LoVo (cell line): ENCODE data around the gene LNP1.

ENCODE experiments used
- DNase-seq: peaks from one replicate; pipeline ENCODE4 v3.0.0-alpha.2; 2016; ENCODE audit warnings: low spot score

Gene LNP1

DNA sequence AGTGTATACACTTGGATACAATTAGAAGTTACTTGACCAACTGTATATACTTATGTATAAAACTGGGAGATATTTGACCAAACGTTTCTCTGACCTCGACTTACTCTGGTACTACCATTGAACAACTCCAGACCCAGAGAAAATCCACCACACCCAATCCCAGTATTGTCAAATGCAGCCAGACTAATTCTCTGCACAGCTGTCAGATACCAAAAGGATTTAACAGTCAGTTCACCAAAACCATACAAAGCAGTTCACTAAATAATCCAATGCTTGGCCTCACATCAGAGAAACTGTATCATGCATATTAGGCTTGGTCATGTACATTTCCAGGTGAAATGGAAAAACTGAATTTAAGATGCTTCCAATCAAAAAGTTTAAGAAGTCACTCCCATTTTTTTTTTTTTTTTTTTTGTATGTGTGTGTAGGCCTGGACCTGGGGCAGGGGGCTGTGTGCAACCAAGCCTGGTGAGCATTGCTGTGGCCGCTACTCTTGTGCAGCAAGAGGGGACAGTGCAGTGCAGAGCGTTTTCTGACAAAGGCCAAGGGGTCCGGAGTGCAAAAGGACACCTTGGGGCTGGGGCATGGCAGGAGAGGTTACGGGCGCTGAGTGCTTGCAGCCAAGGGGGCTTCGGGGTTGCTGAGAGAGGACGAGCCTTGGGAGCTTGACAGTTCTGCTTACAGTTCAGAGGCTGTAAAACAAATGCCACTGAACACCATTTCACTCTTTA is 1.8 kb upstream of the LNP1 start:
- DNase-seq, result no peak

DNA sequence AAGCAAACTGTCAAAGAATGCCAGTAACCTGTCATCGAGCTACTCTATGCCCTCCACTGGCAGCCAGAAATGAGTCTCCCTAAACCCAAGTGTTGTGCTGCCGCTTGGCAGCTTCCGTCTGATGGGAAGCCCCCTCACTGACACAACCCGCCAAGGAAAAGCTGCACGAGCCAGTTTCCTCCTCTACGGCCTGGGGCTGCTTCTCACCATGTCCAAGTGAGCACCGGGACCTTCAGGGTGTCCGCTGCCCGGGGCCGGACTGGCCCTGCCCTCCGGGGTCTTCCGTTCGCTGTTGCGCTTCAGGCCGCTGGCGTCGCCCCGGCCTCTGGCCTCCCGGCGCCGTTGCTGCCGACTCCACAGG is 940 bp upstream of the LNP1 start:
- DNase-seq, result no peak

DNA sequence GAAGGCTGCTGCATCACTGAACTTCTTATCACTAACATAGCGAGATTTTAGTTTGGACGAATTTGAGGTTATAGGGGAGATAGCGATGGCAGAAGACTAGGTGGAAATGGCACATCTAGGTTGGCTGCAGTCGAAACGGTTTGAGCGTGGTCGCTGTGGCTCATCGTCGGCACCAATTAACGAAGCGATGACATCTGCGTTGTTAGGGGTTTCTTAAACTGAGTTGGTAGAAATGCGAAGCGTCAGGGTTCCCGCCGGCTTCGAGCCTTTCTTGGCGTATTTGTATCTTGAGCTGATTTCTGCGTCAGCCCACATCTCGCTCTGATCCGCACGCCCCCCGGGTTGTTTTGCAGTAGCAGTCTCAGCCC is 319 bp downstream of the LNP1 start:
- no peak for DNase-seq

DNA sequence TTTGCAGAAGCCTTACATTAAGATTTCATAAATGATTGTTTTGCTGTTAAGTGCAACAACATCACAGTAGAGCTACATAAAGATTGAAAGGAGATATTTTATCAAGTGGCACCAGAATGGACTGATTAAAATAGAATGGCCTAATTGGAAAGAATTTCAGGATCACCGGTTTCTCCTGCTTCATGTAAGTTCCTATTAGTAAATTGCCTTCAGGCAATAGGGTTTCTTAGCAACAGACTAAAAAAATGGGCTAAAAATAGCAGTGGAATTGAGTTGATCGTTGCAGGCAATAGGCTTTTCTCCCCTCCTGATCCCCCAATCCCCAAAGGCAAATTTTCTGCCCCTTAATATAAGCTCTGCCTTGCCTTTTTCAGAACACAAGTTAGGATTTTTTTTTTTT is 917 bp downstream of the LNP1 start:
- no peak for DNase-seq

DNA sequence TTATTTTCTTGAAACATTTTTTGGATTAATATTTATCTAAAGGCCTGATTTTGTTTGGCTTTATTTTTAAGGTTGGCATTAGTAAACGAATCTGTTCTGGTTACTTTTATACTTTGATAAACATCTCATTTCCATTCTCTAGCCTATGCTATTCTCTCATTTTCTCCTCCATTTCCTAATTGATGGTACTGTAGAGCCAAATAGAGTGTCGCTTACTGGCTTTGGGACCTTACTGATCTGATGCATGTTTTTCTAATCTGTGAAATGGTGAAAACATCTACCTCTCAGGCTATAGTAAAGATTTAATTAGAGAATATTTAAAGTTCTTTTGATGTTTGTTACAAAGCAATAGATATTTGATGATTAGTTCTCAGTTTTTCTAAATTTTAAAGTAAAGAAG is 1.6 kb downstream of the LNP1 start:
- DNase-seq, result no peak

DNA sequence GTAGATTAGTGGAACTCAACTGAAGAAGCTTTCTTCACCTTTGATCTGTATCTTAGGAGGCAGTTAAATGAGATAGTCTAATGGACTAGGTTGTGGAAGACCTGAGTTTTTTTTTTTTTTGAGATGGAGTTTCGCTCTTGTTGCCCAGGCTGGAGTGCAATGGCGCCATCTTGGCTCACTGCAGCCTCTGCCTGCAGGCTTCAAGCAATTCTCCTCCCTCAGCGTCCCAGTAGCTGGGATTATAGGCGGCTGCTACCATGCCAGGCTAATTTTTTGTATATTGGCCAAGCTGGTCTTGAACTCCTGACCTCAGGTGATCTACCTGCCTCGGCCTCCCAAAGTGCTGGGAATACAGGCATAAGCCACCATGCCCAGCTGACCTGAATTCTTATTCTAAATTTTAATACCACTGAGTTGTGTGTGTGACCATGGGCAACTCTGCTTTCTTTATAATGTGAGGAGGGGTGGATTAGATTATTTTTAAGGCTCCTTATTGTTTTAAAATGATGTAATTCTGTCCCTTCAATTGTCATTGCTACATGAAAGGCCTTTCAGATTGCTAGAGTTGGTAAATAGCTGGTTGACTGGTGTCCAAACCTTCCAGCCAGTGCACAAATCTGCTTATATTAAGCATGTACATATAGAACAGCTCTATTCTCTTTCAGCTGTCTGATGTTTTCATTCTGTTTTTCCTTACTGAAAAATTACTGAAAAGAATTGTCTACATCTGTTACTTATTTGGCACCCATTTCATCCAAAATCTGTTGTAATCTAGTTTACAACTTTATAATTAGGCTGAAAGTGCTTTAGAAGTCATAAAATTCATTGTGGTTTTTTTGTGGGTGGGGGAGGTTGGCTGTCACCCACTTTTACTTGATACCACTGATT is 2.3 kb downstream of the LNP1 start:
- no peak for DNase-seq

DNA sequence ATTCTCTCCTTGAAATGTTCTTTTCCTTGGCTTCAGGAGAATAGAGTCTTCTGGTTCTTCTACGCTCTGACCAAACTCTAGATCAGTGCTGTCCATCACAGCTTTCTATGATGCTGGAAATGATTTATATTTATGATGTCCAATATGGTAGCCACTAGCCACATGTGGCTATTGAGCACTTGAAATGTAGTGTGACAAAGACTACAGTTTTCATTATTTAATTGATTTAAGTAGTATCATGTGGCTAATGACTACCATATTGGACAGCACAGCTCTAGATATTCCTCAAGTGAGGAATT is 2.9 kb downstream of the LNP1 start:
- DNase-seq, result no peak

DNA sequence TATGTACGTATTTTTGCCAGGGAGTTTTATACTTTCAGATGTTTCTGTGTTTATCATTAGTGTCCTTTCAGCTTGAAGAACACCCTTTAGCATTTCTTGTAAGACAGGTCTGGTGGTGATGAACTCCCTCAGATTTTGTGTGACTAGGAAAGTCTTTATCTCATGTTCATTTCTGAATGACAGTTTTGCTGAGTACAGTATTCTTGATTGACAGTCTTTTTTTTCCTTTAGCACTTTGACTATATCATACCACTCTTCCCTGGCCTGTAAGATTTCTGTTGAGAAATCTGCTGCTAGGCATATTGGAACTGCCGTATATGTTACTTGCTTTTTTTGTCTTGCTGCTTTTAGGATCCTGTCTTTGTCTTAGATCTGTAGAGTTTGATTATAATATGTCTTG is 5.8 kb downstream of the LNP1 start:
- DNase-seq, result no peak

DNA sequence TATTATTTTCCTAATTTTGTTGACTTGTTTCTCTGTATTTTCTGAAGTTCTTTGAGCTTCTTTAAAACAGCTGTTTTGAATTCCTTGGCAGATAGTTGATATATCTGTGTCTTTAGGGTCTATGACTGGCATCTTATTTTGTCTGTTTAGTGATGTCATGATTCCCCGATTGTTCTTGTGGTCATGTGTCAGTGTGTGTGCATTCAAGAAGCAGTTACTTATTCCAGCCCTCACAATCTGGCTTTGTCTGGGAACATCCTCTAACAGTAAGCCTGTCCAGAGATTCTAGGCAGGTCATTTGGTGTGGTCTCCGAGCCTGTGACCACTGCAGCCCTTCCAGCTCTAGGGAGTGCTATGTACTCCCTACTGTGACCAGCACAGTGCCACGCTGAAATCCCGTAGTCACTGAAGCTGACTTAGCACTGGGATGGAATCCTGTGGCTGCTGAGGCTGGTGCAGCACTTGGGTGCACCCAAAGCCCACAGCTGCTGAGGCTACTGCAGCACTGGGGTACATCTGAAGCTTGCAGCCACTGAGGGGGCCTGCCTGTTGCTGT is 6.7 kb downstream of the LNP1 start:
- DNase-seq, result no peak

DNA sequence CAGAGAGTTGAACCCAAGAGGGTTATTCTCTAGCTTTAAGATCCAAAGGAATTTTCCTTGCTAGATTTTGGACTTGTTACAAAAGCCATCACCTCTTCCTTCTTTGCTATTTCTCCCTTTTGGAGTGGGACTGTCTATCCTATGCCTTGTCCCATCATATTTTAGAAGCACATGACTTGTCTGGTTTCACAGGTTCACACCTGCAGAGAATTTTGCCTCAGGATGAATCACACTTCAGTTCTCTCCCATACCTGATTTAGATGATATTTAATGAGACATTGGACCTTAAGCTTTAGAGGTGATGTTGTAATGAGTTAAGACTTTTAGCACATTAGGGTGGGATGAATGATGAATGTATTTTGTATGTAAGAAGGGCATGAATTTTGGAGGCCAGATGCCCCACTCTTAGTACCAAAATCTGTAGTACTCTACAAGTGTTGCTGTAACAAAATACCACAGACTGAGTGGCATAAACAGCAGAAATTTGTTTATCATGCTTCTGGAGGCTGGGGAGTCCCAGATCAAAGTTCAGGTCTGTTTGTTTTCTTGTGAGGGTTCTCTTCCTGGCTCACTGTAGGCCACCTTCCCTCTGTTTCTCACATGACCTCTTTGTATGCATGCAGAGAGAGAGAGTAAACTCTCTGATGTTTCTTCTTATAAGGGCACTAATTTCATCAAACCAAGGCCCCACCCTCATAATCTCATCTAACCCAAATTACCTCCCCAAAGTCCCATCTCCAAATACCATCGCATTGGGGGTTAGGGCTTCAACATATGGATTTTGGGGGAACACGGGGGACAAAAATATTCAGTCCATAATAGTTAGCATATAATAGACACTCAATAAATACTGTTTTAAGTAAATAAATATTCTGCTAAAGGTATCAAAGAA is 10.0 kb downstream of the LNP1 start:
- DNase-seq, result no peak

DNA sequence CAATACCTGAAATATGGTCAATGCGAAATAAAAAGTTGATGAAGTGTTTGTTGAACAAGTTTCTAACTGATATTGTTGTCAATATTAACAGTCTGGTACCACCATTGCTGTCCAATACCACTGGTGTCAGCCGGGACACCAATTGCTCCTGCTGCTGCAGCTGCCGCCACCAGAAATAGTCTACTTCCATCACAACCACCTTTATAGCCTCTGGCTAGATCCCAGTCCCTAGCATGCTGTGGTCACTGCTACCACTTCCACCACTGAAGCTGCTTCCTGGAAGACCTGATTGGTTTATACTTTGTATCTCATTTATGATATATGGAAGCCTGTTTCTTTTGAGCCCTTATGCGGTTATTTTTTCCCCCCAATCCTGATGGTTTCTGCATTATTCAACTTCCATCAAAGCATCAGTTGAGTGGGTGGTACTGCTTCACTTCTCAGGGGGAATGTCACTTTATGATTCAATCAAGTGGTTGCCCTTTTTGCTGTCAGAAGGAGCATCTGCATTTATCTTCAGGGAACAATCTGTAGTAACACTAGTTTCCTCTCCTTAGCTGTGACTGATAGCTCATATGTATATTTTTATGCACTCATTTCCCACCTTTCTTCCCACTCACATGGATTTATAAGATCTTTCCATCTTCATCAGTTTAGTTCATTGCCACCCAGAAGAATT is 11.7 kb downstream of the LNP1 start:
- DNase-seq, result no peak

DNA sequence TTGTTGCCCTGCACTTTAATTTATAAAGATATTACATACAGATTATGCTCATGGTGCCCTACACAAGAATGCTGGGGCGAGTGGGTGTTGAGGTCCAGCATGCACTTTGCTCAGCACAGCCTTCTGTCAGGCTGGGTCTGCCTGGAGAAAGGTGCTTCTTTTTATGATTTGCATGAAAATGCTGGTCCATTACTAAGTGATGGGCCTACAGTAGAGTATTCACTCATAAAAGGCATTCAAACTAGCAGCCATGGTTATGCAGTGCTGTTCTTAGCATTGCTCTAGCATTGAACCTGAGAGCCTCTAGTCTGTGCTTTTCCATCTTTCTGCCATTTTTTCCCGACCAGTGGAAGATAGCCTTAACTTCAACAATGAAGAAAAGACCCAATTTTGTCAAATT is 12.3 kb downstream of the LNP1 start:
- DNase-seq, result no peak

DNA sequence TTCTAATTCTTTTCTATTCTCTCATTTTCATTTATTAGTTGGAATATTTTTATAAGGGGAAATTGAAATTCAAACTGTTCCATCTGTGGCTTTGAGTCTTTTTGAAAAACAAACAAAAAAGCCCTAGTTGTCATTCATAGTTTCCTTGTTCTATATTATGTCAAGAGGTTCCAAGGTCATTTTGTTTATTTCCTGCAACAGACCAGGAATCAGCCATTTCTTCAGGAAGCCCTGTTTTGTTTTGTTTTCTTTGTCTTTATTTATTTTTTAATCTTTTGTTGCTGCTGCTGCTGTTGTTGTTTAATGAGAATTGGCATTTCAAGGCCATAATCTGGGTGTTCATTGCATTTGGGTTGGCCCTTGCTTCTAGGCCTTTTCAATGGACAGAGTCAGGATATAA is 14.8 kb downstream of the LNP1 start:
- DNase-seq, result no peak

DNA sequence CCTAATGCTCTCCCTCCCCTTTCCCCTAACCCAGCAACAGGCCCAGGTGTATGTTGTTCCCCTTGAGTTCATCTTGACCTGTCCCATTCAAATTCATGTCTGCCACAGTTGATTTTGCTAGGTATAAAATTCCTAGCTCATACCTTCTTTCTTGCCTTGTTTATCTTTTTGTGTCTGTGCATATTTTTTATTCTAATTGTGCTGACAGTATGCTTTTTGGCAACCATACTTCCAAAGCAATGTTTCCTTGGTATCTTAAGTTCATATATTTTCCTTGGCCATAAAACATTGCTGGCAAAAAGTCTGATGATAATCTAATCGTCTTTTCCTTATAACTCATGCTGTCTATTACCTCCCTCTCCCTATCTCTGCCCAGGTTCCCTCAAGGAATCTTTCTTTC is 15.5 kb downstream of the LNP1 start:
- no peak for DNase-seq

DNA sequence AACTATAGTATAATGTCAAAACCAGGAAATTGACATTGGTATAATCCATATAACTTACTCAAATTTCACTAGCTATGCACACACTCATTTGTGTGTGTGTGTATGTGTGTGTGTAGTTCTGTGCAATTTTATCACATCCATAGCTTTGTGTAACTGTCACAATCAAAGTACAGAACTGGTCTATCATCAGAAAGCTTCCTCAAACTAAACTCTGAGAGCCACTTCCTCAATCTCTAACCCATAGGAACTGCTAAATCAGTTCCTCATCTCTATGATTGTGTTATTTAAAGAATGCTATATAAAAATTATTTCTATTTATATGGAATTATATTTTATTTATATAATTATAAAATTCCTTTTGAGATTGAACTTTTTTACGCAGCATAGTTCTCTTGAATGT is 18.1 kb downstream of the LNP1 start:
- no peak for DNase-seq

DNA sequence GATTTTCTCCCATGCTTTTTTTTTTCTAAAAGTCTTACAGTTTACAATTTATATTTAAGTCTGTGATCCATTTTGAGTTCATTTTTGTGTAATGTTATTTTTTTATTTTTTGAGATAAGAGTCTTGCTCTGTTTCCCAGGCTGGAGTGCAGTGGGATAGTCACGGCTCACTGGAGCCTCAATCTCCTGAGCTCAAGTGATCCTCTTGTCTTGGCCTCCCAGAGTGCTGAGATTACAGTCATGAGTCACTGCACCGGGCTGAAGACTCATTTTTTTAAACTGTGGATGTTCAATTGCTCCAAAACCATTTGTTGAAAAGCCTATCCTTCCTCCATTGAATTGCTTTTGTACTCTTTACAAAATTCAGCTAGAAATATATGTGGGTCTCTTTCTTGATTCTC is 19.5 kb downstream of the LNP1 start:
- no peak for DNase-seq

DNA sequence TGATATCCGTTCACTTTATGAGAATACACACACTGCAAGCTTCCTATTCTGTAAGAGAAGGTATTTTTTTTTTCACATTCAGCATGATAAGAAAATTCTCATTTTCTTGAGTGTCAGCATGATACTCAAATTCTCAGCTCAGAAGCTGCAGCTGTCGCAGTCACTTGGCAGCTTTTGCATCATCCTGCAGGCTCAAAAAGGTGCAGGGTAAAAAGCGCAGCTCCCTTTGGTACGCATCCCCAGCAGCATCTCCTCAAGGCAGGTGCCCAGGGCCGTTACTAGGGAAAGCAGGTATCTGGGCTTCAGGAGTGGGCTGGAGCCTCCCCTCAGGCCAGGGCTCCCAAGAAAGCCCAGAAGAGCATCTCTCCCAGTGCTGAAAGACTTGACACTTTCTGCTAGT is 22.3 kb downstream of the LNP1 start:
- no peak for DNase-seq

DNA sequence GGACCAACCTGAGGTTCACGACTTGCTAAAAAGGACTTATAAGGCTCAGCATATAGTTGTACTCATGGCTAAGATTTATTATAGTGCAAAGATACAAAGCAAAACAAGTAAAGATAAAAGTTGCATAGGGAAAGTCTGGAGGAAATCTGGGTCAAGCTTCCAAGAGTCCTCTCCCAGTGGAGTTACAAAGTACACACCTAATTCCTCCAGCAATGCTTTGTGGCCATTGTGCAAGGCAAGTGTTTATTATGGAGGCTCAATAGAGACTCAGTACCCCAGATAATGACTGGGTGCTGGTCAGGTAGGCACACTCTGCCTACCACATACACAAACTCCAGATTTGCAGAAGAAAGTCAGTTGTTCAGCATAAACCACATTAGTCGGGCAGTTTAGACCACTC is 22.9 kb downstream of the LNP1 start:
- DNase-seq, result no peak

DNA sequence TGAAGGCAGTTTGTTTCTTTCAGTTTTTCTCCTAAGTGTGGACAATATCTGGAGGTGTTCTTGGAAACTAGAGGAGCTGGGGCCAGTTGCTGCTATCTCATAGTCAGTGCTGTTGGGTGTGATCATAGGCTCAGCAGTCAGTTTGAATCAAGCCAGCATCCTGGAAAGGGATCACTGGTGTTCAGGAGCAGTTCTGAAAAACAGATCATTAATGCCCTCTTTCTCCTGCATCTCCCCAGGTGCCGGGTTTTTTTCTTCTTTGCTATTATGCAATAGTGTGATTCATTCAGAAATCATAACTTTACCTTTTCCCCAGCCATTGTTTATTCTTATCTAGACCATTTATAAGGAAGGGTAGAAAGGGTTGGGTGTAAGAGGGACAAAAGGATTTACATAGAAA is 24.0 kb downstream of the LNP1 start:
- peak; percentile 56 for DNase-seq

DNA sequence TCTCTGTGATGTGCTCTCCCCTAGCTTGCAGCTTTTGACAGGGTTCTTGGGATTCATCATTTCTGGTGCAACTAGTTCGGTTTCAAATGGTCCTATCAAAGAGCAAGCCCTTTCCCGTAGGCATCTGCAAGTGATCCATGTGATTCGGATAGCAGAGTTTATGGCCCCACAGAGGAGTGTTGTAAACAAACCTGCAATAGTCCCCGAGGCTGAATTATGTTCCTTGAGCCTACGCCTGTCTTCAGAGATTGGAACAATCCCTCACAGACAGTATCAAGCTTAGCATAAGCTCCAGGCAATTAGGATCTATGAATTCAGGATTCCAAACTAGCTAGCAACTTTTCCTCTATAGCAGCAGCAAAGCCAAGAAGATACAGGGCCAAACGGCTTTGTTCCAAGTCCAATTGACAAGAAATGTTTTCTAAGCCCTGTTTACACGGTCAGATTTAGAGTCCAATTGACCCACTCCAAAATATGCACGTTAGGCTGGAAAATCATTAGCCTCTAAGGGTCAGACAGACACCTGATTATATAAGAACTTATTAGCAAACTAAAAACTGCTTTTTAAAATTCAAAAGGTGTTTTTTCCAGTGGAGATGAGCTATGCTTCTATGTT is 24.8 kb downstream of the LNP1 start:
- no peak for DNase-seq

DNA sequence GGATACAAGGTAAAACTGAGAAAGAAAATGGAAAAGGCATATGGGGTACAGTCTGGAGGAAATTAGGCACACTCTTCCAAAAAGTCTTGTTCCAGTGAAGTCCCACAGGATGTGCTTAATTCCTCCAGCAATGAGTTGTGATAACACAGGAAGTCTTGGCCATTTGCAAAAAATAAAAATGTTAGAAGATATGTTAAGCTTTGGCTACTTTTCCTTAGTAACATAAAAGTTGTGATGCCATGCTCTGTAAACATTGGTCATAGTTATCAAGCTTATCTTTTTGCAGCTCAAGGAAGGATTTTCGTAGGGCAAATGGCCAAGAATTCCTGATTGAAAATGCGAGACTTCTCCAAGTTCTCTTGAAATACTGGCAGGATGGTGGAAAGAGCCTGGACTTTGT is 26.4 kb downstream of the LNP1 start:
- no peak for DNase-seq
